Activated naive CD4-positive, alpha-beta T cell treated with anti-CD3 and anti-CD28 coated beads, Interleukin-2, amount 10 ng/mL, durations not matched to agents 7 days and 5 days (primary cell): Measurements from ENCODE around the gene WFDC13.
"Not testable (repeated sequence)": the region's sequence is repeated elsewhere in the genome, so short reads cannot be mapped to it uniquely, and the experiment has no call there.

Experiments
- CTCF ChIA-PET: fragments of 350-600 bp; sonication (Branson Sonifier 250); formaldehyde crosslinking; loops from one replicate; lab custom pipeline; 2021; ENCODE audit warnings: antibody characterized with exemption; lab: Charles Lee
- DNase-seq: peaks from one replicate; pipeline ENCODE4 v3.0.0-alpha.2; 2020
- H3K27ac Mint-ChIP-seq: one replicate; pipeline ENCODE4 v1.8.0; 2021; ENCODE audit warnings: mild to moderate bottlenecking, moderate library complexity, mixed read lengths
- H3K27me3 Mint-ChIP-seq: one replicate; pipeline ENCODE4 v1.8.0; 2021; ENCODE audit warnings: mild to moderate bottlenecking, mixed read lengths
- H3K36me3 Mint-ChIP-seq: one replicate; pipeline ENCODE4 v1.8.0; 2021; ENCODE audit warnings: mixed read lengths
- H3K4me1 Mint-ChIP-seq: one replicate; pipeline ENCODE4 v1.8.0; 2021; ENCODE audit warnings: mixed read lengths
- H3K4me3 Mint-ChIP-seq: one replicate; pipeline ENCODE4 v1.8.0; 2021; ENCODE audit warnings: mild to moderate bottlenecking, moderate library complexity, mixed read lengths
- H3K9me3 Mint-ChIP-seq: one replicate; pipeline ENCODE4 v1.8.0; 2021; ENCODE audit warnings: mixed read lengths

Gene WFDC13

GRCh38 chr20:45701873-45702272 lies at the start of gene WFDC13:
TSS of gene WFDC13 (plus strand) at chr20:45702038. CDS start at chr20:45702124, 86 bp downstream.
- H3K4me3 Mint-ChIP-seq, result no peak within 1 kb of the TSS
- H3K36me3 Mint-ChIP-seq, result no peaks in the 10 kb centered on the region
- no peaks in the 10 kb centered on the region for H3K9me3 Mint-ChIP-seq
- no peak for DNase-seq
- H3K27ac Mint-ChIP-seq, result no peak within 1 kb of the TSS
- CTCF ChIA-PET, result no interaction called here
- no peaks in the 10 kb centered on the region for H3K4me1 Mint-ChIP-seq
- H3K27me3 Mint-ChIP-seq, result peaks cover 22% of the 10 kb centered on the region

- H3K27ac Mint-ChIP-seq, H3K4me3 Mint-ChIP-seq, H3K4me1 Mint-ChIP-seq, H3K27me3 Mint-ChIP-seq, H3K9me3 Mint-ChIP-seq, CTCF ChIA-PET, DNase-seq, H3K36me3 Mint-ChIP-seq: not testable (repeated sequence)
Observed at GRCh38 chr20:45657038-45657437, 44.8 kb upstream of the WFDC13 start.

GRCh38 chr20:45670139-45670538 lies 31.7 kb upstream of the WFDC13 start, which contains the start of gene WFDC11:
TSS of gene WFDC11 (minus strand) at chr20:45670239. CDS start at chr20:45650600, 19,639 bp downstream.
- no peak within 1 kb of the TSS for H3K27ac Mint-ChIP-seq
- CTCF ChIA-PET, result no interaction called here
- no peaks in the 10 kb centered on the region for H3K4me1 Mint-ChIP-seq
- H3K4me3 Mint-ChIP-seq, result no peak within 1 kb of the TSS
- no peaks in the 10 kb centered on the region for H3K36me3 Mint-ChIP-seq
- DNase-seq, result no peak
- peaks cover 18% of the 10 kb centered on the region for H3K27me3 Mint-ChIP-seq
- no peaks in the 10 kb centered on the region for H3K9me3 Mint-ChIP-seq

DNA sequence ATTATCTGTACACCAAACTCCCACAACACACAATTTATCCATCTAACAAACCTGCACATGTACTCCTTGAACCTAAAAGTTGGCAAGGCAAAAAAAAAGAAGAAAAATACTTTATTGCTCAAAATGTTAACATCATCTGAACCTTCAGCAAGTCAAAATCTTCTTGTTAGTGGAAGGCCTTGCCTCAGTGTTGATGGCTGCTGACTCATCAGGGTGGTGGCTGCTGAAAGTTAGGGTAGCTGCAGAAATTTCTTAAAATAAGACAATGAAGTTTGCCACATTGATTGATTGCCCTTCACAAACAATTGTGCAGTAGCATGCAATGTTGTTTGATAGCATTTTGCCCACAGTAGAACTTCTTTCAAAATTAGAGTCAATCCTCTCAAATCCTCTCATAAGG lies 29.1 kb upstream of the WFDC13 start:
- Mint-ChIP-seq H3K27ac (no peak overlapping the region), H3K9me3 (no peaks in the 10 kb centered on the region), H3K27me3 (peaks cover 10% of the 10 kb centered on the region), H3K36me3 (no peaks in the 10 kb centered on the region), H3K4me3 (no peak overlapping the region), H3K4me1 (no peaks in the 10 kb centered on the region)
- DNase-seq, result no peak
- CTCF ChIA-PET, result no interaction called here

DNA sequence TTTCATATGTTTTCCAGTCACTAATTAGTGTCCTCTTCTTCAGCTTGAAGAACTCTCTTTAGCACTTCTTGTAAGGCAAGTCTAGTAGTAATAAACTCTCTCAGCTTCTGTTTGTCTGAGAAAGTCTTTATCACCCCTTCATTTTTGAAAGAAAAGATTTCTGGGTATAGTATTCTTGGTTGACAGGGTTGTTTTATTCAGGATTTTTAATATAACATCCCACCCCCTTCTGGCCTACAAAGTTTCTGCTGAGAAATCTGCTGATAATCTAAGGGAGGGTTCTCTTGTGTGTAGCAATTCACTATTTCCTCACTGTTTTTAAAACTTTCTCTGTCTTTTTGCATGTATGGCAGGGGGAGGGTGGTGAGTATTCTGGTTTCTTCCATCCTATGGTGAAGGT lies 22.2 kb upstream of the WFDC13 start:
- Mint-ChIP-seq H3K9me3 (peaks cover 12% of the 10 kb centered on the region), H3K4me3 (no peak overlapping the region), H3K36me3 (no peaks in the 10 kb centered on the region), H3K4me1 (no peaks in the 10 kb centered on the region), H3K27ac (no peak overlapping the region), H3K27me3 (peaks cover 3% of the 10 kb centered on the region)
- no peak for DNase-seq
- CTCF ChIA-PET, result no interaction called here

GRCh38 chr20:45685896-45686295 lies 15.9 kb upstream of the WFDC13 start:
- H3K27ac Mint-ChIP-seq, result no peak overlapping the region
- CTCF ChIA-PET, result no interaction called here
- no peak for DNase-seq

DNA sequence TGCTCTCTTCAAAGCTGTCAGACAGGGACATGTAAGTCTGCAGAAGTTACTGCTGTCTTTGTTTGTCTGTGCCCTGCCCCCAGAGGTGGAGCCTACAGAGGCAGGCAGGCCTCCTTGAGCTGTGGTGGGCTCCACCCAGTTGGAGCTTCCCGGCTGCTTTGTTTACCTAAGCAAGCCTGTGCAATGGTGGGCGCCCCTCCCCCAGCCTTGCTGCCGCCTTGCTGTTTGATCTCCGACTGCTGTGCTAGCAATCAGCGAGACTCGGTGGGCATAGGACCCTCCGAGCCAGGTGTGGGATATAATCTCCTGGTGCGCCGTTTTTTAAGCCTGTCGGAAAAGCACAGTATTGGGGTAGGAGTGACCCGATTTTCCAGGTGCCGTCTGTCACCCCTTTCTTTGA lies 8.5 kb upstream of the WFDC13 start:
- not testable (repeated sequence) for H3K27me3 Mint-ChIP-seq, H3K4me1 Mint-ChIP-seq, H3K4me3 Mint-ChIP-seq, H3K27ac Mint-ChIP-seq, H3K36me3 Mint-ChIP-seq, H3K9me3 Mint-ChIP-seq, DNase-seq
- CTCF ChIA-PET, result interaction anchor here (0.6 kb wide), 1 partner anchor 1232 kb away, joined by 7 read pairs; no protein-coding TSS in a partner anchor

More at GRCh38 chr20:45685896-45686295, 15.9 kb upstream of the WFDC13 start:
- Mint-ChIP-seq H3K4me3 (no peak overlapping the region), H3K9me3 (no peaks in the 10 kb centered on the region), H3K36me3 (no peaks in the 10 kb centered on the region), H3K4me1 (no peaks in the 10 kb centered on the region), H3K27me3 (peaks cover 3% of the 10 kb centered on the region)

DNA sequence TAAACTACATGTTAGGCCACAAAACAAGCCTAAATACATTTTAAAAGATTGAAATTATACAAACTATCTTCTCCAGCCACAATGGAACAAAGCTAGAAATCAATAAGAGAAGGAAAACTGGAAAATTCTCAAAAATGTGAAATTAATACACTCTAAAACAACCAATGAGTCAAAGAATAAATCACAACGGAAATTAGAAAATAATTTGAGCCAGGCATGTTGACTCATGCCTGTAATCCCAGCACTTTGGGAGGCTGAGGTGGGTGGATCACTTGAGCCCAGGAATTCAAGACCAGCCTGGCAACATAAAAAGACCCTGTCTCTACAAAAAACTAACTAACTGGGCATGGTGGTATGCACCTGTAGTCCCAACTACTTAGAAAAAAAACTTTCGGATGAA lies 6.3 kb upstream of the WFDC13 start:
- no peak overlapping the region for H3K4me3 Mint-ChIP-seq
- H3K27ac Mint-ChIP-seq, result no peak overlapping the region
- no peaks in the 10 kb centered on the region for H3K9me3 Mint-ChIP-seq
- H3K27me3 Mint-ChIP-seq, result peaks cover 3% of the 10 kb centered on the region
- H3K4me1 Mint-ChIP-seq, result no peaks in the 10 kb centered on the region
- DNase-seq, result no peak
- CTCF ChIA-PET, result no interaction called here
- H3K36me3 Mint-ChIP-seq, result no peaks in the 10 kb centered on the region

DNA sequence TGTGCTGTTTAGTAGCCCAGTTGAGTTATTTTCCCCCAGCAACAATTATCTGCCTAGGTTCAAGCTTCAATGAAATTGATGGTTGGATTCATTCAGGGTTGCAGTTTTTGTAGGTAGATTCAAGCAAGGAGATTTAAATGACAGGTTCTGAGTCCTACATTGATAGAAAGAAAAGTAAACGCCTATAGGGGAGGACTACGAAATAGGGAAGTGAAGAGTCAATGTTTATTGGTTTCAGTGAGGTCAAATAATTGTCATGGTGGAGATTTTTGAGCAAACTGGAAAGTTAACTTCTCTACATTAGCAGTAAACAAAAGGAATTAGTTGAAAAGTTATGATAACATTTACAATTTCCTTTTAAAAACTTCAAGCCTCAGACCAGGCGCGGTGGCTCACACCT lies 734 bp upstream of the WFDC13 start:
- Mint-ChIP-seq H3K36me3 (no peaks in the 10 kb centered on the region), H3K9me3 (no peaks in the 10 kb centered on the region), H3K4me1 (no peaks in the 10 kb centered on the region), H3K4me3 (no peak overlapping the region), H3K27ac (no peak overlapping the region), H3K27me3 (peaks cover 19% of the 10 kb centered on the region)
- CTCF ChIA-PET, result no interaction called here
- DNase-seq, result no peak

DNA sequence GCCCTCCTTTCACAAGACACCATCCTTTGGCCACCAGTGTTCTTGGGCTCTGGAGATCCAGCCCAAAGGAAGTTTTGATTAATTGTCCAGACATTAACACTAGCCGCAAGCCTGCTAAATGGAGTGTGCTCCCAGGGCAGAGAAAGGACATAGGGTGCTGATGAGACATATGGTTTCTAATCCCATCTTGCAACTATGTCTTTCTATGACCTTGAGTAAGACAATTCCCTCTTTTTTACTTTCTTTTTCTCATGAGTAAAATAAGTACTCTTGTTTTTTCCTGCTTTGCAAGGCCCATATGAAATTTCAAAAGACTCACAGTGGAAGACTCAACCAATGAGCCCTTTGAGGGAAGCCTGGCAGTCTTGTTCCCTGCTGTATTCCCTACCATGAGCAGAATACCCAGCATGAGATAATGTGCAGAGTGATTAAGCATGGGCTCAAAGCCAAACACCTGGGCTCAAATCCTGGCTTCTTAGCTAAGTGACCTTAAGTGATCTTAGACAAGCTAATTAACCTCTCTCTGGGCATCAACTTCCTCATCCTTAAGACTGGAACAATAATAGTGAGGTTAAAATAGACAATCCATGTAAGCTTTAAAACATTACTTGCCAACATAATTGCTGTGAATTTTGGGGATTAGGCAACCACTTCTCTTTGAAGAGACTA lies 3.3 kb downstream of the WFDC13 start, which contains the start of gene WFDC10B:
Gene WFDC10B (minus strand): TSS at position 51 of the 669 bp plus-strand sequence. CDS start 19,027 bp downstream, outside the sequence.
- H3K27ac Mint-ChIP-seq, result no peak within 1 kb of the TSS

DNA sequence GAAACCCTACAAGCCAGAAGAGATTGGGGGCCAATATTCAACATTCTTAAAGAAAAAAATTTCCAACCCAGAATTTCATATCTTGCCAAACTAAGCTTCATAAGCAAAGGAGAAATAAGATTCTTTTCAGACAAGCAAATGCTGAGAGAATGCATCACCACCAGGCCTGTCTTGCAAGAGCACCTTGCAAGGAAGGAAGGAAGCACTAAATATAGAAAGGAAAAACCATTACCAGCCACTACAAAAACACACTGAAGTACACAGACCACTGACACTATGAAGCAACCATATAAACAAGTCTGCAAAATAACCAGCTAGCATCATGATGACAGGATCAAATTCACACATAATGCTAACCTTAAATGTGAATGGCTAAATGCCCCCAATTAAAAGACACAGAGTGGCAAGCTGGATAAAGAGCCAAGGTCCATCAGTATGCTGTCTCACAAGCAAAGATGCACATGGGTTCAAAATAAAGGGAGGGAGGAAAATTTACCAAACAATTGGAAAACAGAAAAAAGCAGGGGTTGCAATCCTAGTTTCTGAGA lies 14.4 kb downstream of the WFDC13 start:
- H3K9me3 Mint-ChIP-seq, H3K36me3 Mint-ChIP-seq, H3K4me3 Mint-ChIP-seq, H3K27ac Mint-ChIP-seq, DNase-seq, CTCF ChIA-PET, H3K4me1 Mint-ChIP-seq: not testable (repeated sequence)
- H3K27me3 Mint-ChIP-seq, result peaks cover 46% of the 10 kb centered on the region

More for the DNA sequence above, 3.3 kb downstream of the WFDC13 start, which contains the start of gene WFDC10B:
- no peaks in the 10 kb centered on the region for H3K36me3 Mint-ChIP-seq
- H3K9me3 Mint-ChIP-seq, result no peaks in the 10 kb centered on the region
- CTCF ChIA-PET, result no interaction called here
- H3K27me3 Mint-ChIP-seq, result peaks cover 23% of the 10 kb centered on the region
- no peak within 1 kb of the TSS for H3K4me3 Mint-ChIP-seq
- H3K4me1 Mint-ChIP-seq, result no peaks in the 10 kb centered on the region
- DNase-seq, result no peak

DNA sequence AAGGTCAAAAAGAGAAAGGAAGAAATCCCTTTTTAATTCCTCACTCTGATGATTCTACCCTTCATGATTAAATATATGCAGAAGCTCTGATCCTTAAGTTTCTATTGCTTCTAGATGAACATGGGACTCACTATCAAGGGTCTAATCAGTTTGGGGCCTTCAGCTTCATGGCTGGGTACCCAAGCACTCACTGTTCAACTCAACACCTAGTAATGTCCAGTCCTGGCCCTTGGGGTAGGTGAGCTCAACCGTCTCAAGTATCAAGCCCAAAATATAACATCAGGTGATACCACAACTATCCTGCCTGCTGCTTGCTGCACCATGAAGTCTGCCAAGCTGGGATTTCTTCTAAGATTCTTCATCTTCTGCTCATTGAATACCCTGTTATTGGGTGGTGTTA lies 20.2 kb downstream of the WFDC13 start, which contains the start of gene SPINT4:
Gene SPINT4 (plus strand): TSS at position 301 of the 400 bp plus-strand sequence. CDS start 21 bp downstream, at position 322.
- H3K36me3 Mint-ChIP-seq, result no peaks in the 10 kb centered on the region
- no peak for DNase-seq
- peaks cover 37% of the 10 kb centered on the region for H3K27me3 Mint-ChIP-seq
- H3K27ac Mint-ChIP-seq, result no peak within 1 kb of the TSS
- CTCF ChIA-PET, result no interaction called here
- H3K4me3 Mint-ChIP-seq, result no peak within 1 kb of the TSS
- H3K9me3 Mint-ChIP-seq, result no peaks in the 10 kb centered on the region
- H3K4me1 Mint-ChIP-seq, result no peaks in the 10 kb centered on the region

DNA sequence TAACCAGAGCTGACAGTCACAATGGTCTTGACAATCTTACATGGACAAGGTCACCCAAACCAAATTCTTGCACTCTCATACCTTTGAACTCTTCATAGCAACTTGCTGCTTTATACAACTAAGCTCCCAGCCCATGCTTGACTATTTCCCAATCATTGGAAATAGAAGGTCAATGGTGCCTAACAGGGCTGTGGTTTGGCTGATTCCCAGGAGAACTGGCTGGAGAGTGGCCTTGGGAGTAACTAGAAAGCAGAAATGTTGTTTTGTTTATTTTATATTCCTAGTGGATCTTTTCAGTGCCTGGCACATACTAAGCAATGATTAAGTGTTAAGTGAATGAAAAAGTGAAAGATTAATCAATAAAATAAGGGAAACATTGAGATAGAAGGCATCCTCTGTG lies 23.3 kb downstream of the WFDC13 start:
- H3K36me3 Mint-ChIP-seq, result no peaks in the 10 kb centered on the region
- H3K4me3 Mint-ChIP-seq, result no peak overlapping the region
- no peak for DNase-seq
- H3K27me3 Mint-ChIP-seq, result peaks cover 13% of the 10 kb centered on the region
- CTCF ChIA-PET, result no interaction called here
- H3K27ac Mint-ChIP-seq, result no peak overlapping the region
- no peaks in the 10 kb centered on the region for H3K9me3 Mint-ChIP-seq
- no peaks in the 10 kb centered on the region for H3K4me1 Mint-ChIP-seq

DNA sequence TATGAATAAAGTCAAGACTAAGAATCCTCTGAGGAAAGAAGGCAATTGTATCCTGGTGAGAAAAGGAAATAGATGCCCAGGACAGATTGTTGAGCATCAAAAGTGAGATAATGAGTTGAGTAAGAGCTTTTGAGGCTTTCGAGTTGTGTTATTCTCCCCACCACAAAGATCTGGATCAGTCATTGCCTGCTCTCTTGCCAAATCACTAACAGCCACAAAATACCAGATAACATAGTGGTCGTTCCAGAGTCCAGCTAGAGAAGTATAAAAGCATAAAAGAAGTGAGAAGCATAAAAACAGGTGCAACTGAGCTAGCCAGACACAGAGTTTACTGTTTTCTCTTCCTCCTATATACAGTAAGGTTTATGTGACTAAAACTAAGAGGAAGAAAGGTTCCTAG lies 25.2 kb downstream of the WFDC13 start:
- H3K36me3 Mint-ChIP-seq, result no peaks in the 10 kb centered on the region
- peaks cover 13% of the 10 kb centered on the region for H3K27me3 Mint-ChIP-seq
- no peak overlapping the region for H3K27ac Mint-ChIP-seq

GRCh38 chr20:45732199-45732598 lies 30.4 kb downstream of the WFDC13 start:
- Mint-ChIP-seq H3K36me3 (no peaks in the 10 kb centered on the region), H3K27ac (no peak overlapping the region), H3K27me3 (peaks cover 4% of the 10 kb centered on the region), H3K4me1 (no peaks in the 10 kb centered on the region), H3K9me3 (peaks cover 12% of the 10 kb centered on the region), H3K4me3 (no peak overlapping the region)
- CTCF ChIA-PET, result no interaction called here
- no peak for DNase-seq

More for the DNA sequence above, 25.2 kb downstream of the WFDC13 start:
- Mint-ChIP-seq H3K9me3 (peaks cover 8% of the 10 kb centered on the region), H3K4me3 (no peak overlapping the region), H3K4me1 (no peaks in the 10 kb centered on the region)
- DNase-seq, result no peak
- CTCF ChIA-PET, result no interaction called here
